HG03342 (cell line): ENCODE results near the gene PRKD3.

Source experiments
- ATAC-seq: cut with Tn5 transposase; IDR thresholded peaks from one replicate; pipeline ENCODE4 v1.9.1; 2021; ENCODE audit warnings: mild to moderate bottlenecking, moderate library complexity; ENCODE audit not compliant: unreplicated experiment

PRKD3 gene

GRCh38 chr2:37324786-37325624 is at the start of gene PRKD3:
Gene PRKD3, minus strand, starts transcription at chr2:37324833. Its CDS starts 8,309 bp downstream, at chr2:37316524.
- peak; percentile 67 for ATAC-seq

DNA sequence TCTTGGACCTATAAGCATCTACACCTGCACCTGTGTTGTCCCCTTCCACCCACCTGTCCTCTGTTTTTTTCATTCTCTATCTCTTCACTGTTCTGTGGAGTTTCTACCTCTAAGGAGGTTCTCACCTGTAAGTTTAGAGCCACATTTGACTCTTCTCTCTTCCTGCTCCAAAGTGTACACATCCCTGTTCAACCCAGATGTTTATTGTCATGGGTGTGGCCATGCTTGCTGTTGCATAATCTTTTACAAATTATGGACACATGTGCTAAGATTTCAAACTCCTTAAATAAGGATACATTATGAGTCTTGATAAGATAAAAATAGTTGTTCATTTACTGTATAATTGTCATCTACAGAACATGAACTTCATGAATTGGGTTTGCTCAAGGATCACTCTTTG is 47.4 kb upstream of the PRKD3 start:
- ATAC-seq: no peak

- no peak for ATAC-seq
Observed at GRCh38 chr2:37370666-37371065, 46.0 kb upstream of the PRKD3 start.

DNA sequence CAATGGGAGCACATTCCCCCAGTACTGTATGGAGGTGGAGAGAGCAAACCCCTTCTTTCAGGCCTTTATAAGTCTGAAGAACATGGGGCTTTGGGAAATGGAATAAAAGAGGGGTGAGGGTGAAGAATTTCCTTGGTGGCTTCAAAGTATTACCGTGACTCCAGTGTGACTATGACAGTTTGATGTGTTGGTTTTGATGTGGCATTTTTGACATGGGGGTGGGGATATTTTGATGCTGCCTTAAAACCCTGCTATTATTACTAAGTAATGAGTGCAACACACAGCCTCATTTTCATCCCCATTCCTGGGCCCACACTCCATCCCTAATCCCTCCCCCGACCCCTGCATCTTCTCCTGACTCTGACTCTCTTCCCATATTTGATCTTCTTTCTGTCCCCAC is 43.4 kb upstream of the PRKD3 start:
- ATAC-seq: no peak

DNA sequence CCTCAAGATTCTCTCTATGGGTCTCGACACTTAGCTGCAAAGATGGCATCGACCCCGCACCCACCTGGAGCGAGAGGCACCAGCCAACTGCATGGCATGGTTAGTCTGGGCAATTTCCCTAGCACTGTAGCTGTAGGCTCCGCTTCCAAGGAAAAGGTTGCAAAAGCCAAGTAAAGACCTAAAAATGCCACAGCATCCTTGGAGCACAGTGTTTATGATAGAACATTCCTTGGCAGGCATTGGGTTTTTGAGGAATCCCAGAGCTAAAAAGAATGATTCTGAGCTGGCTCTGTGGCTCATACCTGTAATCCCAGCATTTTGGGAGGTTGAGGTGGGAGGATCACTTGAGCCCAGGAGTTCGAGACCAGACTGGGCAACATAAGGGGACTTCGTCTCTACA is 42.7 kb upstream of the PRKD3 start:
- no peak for ATAC-seq

DNA sequence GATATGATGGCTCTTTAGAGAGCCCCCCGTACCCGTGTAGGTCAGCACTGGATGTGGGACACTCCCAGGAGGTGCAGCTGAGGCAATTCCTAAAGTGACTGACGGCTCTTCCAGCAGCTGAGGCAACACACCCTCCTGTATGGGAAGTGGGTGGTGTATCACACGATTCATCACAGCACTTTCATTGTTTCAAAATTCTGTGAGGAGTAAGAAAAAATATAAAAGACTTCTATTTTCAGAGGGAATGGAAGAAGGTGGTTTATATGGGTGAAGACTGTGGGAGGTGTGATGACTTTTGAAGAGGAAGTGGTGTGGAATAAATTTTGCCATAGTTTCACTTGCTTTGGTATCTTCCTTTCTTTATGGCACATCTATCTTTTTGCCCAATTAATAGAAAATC is 42.1 kb upstream of the PRKD3 start:
- no peak for ATAC-seq

- ATAC-seq: peak; percentile 77
Observed at GRCh38 chr2:37365669-37366068, 41.0 kb upstream of the PRKD3 start.

DNA sequence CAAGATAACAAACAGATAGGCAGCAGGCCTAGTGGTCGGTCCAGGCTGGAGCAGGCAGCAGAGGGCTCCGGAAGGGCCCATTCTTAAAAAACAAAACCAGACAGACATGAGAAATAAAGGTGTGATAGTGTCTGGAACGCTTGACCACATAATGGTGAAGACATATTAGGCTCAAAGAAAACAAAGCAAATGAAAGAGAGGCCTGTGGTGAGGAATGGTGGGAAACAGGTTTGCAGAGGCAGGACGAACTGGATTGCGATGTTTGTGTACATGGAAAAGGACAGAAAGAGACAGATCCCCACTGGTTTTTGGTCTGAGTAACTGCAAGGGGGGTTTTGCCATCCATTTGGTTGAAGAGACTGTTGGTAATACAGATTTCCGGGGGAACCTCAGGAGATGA is 39.7 kb upstream of the PRKD3 start:
- no peak for ATAC-seq

GRCh38 chr2:37361994-37362698 is 37.5 kb upstream of the PRKD3 start:
- ATAC-seq: no peak

- ATAC-seq: no peak
Observed at GRCh38 chr2:37361216-37361815, 36.7 kb upstream of the PRKD3 start.

DNA sequence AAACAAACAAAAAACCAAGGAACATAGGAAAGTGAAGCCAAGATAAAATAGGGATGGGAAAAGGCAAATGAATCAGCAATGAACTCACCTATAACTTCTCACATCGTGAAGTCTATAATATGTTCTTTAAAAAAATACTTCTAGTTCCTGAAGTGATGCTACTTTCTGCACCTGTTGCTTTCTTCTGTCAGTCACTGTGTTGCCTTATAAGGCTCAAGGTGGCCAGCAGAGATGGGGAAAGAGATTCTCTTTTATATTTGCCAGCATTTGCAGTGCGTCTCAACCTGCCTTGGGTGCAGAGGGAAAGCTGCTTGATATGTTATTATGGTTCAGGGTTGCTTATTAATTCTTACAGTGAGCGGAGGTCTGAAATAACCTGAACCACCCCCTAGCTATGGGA is 33.8 kb upstream of the PRKD3 start:
- ATAC-seq: no peak

- ATAC-seq: no peak
Observed at GRCh38 chr2:37357530-37357929, 32.9 kb upstream of the PRKD3 start.

GRCh38 chr2:37357069-37357468 is 32.4 kb upstream of the PRKD3 start:
- ATAC-seq: no peak

- ATAC-seq: no peak
Observed at GRCh38 chr2:37356299-37356698, 31.7 kb upstream of the PRKD3 start.

GRCh38 chr2:37355735-37356134 is 31.1 kb upstream of the PRKD3 start:
- no peak for ATAC-seq

DNA sequence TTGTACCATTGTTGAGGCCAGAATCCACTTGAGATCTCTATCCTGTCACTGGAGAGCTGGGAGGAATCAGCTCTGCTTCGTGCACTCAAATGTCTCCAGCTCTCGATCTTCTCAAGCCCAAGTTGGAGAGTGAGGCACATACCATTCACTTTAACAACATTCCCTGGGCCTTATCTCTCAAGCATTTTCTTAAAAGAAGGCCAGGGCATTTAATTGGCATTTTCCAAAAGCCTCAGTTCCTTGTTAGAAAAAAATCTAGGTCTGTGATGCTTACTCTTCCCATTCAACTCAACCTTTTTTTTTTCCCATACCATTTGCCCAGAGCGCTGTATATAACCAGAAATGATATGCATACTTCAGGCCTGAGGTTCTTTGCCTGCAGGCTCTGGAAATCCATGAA is 29.9 kb upstream of the PRKD3 start:
- ATAC-seq: no peak

- no peak for ATAC-seq
Observed at GRCh38 chr2:37350034-37350433, 25.4 kb upstream of the PRKD3 start.

- ATAC-seq: peak; percentile 46
Observed at GRCh38 chr2:37349231-37349860, 24.7 kb upstream of the PRKD3 start.

GRCh38 chr2:37348155-37348554 is 23.5 kb upstream of the PRKD3 start:
- ATAC-seq: no peak

- ATAC-seq: no peak
Observed at GRCh38 chr2:37344453-37345361, 20.1 kb upstream of the PRKD3 start, which contains the start of gene QPCT. Gene QPCT, plus strand, starts transcription at chr2:37344630. Its CDS starts 102 bp downstream, at chr2:37344732.
